Skeletal muscle satellite cell (primary cell): ENCODE measurements around the gene EIF1AX. TPM values are rescaled to one million over a fixed set of nuclear protein-coding genes. Genes with fewer than 3 reads are reported as not detected.

Source experiments
- small RNA-seq: library from RNA; depleted of rRNA; stranded (forward); fragments of <200 nt; gene quantifications from one replicate; pipeline ENCODE3, GENCODE V24; 2012

Gene EIF1AX

Small RNA genes lying within 50 kb of the gene (small RNA-seq; reads per million reads assigned to genes)
- gene RF00493: 38.1 reads per million, percentile 95 among the genes with 10 or more reads in this experiment
- not detected for gene RF00494
